A375 (cell line): ENCODE results near the gene MPO. TPM values are rescaled to one million over a fixed set of nuclear protein-coding genes. Genes with fewer than 3 reads are reported as not detected.

Source experiments
- total RNA-seq: library from RNA; depleted of rRNA; stranded (reverse); fragments of >200 nt; shearing (Covaris generic); gene quantifications from 2 replicates; pipeline ENCODE4 v1.2.3, GENCODE V29; 2014; rRNA removed

Gene MPO, protein sequence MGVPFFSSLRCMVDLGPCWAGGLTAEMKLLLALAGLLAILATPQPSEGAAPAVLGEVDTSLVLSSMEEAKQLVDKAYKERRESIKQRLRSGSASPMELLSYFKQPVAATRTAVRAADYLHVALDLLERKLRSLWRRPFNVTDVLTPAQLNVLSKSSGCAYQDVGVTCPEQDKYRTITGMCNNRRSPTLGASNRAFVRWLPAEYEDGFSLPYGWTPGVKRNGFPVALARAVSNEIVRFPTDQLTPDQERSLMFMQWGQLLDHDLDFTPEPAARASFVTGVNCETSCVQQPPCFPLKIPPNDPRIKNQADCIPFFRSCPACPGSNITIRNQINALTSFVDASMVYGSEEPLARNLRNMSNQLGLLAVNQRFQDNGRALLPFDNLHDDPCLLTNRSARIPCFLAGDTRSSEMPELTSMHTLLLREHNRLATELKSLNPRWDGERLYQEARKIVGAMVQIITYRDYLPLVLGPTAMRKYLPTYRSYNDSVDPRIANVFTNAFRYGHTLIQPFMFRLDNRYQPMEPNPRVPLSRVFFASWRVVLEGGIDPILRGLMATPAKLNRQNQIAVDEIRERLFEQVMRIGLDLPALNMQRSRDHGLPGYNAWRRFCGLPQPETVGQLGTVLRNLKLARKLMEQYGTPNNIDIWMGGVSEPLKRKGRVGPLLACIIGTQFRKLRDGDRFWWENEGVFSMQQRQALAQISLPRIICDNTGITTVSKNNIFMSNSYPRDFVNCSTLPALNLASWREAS
- not detected in 2 replicates for total RNA-seq

DNA sequence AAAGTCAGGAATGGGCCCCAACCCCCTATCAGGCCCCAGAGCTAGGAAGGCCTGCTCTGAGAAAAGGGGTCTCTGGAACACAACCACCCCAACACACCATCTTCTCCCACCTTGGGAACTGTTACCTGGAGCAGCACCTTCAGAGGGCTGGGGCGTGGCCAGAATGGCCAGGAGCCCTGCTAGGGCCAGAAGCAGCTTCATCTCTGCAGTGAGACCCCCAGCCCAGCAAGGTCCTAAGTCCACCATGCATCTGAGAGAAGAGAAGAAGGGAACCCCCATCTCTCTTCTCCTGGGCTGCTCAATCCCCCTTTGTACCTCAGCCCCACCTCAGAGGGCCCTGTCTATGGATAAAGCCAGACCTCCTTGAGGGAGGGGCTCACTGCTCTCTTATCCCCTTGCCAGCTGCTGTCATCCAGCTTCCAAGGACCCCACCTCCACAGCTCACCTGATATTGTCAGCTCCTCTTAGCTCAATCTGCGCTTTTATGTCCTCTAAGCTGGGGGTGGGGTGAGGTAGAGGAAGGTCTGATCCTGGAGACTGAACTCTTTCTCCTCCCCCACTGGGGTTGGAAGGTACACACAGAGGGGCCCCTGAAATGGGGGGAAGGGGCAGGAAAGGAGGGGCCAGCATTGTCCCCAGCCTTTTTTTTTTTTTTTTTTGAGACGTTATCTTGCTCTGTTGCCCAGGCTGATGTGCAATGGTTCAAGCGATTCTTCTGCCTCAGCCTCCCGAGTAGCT is at the start of gene MPO:
Gene MPO, minus strand, starts transcription at position 456 of the 738 bp plus-strand sequence. Its CDS starts 177 bp downstream, at position 279.

GRCh38 chr17:58328195-58329034 is 47.7 kb upstream of the MPO start, which contains the start of gene TSPOAP1:
Gene TSPOAP1, minus strand, starts transcription at chr17:58328795. Its CDS starts 875 bp downstream, at chr17:58327920.

DNA sequence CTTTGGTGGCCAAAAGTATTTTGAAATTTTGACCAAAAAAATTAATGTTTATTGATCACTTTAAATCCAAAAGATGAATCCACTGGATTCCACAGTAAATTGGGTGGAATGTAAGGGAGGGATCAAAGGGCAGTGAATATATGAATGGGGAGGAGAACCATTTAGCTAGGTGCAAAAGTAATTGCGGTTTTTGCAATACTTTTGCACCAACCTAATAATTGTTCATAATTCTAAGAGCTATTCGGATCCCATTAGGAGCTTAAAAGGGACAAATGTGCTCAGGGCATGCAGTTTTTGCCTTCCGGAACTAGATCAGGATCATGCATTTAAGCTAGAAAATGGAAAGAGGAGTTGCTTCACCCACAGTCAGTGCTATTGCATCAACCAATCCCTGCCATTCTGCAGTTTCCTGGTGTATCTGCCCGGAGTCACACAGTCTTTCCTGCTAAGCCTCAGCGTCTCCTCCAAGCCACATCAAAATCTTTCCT is 42.5 kb downstream of the MPO start, which contains the start of gene LPO:
Gene LPO, plus strand, starts transcription at position 438 of the 488 bp plus-strand sequence. CDS start 4,396 bp downstream, outside the sequence.

Other genes with a start within 250 kb of the MPO start
- 11.8 and 13.4 TPM in 2 replicates for gene DYNLL2, start 197.5 kb downstream of the MPO start, total RNA-seq
- gene OR4D1, start 132.6 kb downstream of the MPO start, total RNA-seq, result not detected in 2 replicates
- gene OR4D2, start 114.0 kb downstream of the MPO start, total RNA-seq, result not detected in 2 replicates
- not detected in 2 replicates for gene EPX, start 88.2 kb downstream of the MPO start, total RNA-seq
- gene MKS1, start 61.7 kb downstream of the MPO start, total RNA-seq, result 13.6 and 15.2 TPM in 2 replicates
- gene LPO, start 42.4 kb downstream of the MPO start, total RNA-seq, result not detected in 2 replicates
- gene TSPOAP1, start 47.9 kb upstream of the MPO start, total RNA-seq, result not detected in 2 replicates
- gene SUPT4H1, start 71.3 kb upstream of the MPO start, total RNA-seq, result 67.4 and 69.6 TPM in 2 replicates
- gene RNF43, start 136.6 kb upstream of the MPO start, total RNA-seq, result 0.11 TPM in 1 of 2 replicates, not detected in the other
- 0.08 TPM in 1 of 2 replicates, not detected in the other for gene HSF5, start 207.5 kb upstream of the MPO start, total RNA-seq
- gene MTMR4, start 233.7 kb upstream of the MPO start, total RNA-seq, result 19.4 and 24.0 TPM in 2 replicates